Effector CD4-positive, alpha-beta T cell (primary cell): ENCODE results near the gene SAMD14.

Experiments
- DNase-seq: peaks from one replicate; pipeline ENCODE4 v3.0.0-alpha.2; 2020

SAMD14 gene

GRCh38 chr17:50111673-50112655 lies 18.0 kb downstream of the SAMD14 start:
- no peak for DNase-seq

- DNase-seq = no peak
These were observed 19.2 kb downstream of the SAMD14 start for GRCh38 chr17:50110591-50111349.

GRCh38 chr17:50109785-50110184 lies 20.2 kb downstream of the SAMD14 start:
- DNase-seq = no peak

- DNase-seq = no peak
These were observed 20.8 kb downstream of the SAMD14 start for GRCh38 chr17:50109207-50109606.

- DNase-seq = no peak
These were observed 21.4 kb downstream of the SAMD14 start for GRCh38 chr17:50108556-50108955.

GRCh38 chr17:50107790-50108414 lies 22.1 kb downstream of the SAMD14 start:
- DNase-seq = no peak

GRCh38 chr17:50106393-50107131 lies 23.4 kb downstream of the SAMD14 start:
- DNase-seq = no peak

- no peak for DNase-seq
These were observed 24.1 kb downstream of the SAMD14 start for GRCh38 chr17:50105811-50106210.

GRCh38 chr17:50103941-50104340 lies 26.0 kb downstream of the SAMD14 start:
- no peak for DNase-seq

- DNase-seq = no peak
These were observed 26.7 kb downstream of the SAMD14 start for GRCh38 chr17:50103252-50103651.

GRCh38 chr17:50102164-50102991 lies 27.6 kb downstream of the SAMD14 start:
- DNase-seq = no peak

GRCh38 chr17:50101346-50102163 lies 28.4 kb downstream of the SAMD14 start:
- no peak for DNase-seq

- no peak for DNase-seq
These were observed 29.0 kb downstream of the SAMD14 start for GRCh38 chr17:50100921-50101345.

GRCh38 chr17:50100480-50100883 lies 29.5 kb downstream of the SAMD14 start:
- no peak for DNase-seq

GRCh38 chr17:50099003-50099402 lies 31.0 kb downstream of the SAMD14 start:
- no peak for DNase-seq

- no peak for DNase-seq
These were observed 31.4 kb downstream of the SAMD14 start for GRCh38 chr17:50098583-50098982.

- no peak for DNase-seq
These were observed 32.0 kb downstream of the SAMD14 start for GRCh38 chr17:50097926-50098325.

- no peak for DNase-seq
These were observed 32.5 kb downstream of the SAMD14 start for GRCh38 chr17:50097455-50097854.

- DNase-seq = no peak
These were observed 33.2 kb downstream of the SAMD14 start for GRCh38 chr17:50096758-50097157.

- no peak for DNase-seq
These were observed 33.9 kb downstream of the SAMD14 start for GRCh38 chr17:50096092-50096491.

- no peak for DNase-seq
These were observed 34.3 kb downstream of the SAMD14 start for GRCh38 chr17:50095626-50096037.
